DOHH2 (cell line): ENCODE data around the gene DNAH3.

Experiments used
- H3F3A ChIP-seq: fragments of 200-600 bp; sonication (generic), shearing (Covaris generic); 2 replicates; pipeline ENCODE4 v1.6.0; 2016; ENCODE audit warnings: antibody characterized with exemption, mild to moderate bottlenecking; ENCODE audit not compliant: control insufficient read depth, insufficient read depth
- H3K27ac ChIP-seq: fragments of 200-600 bp; sonication (generic); 2 replicates; pipeline ENCODE4 v1.5.1; 2014; ENCODE audit warnings: low read depth, mild to moderate bottlenecking, low read length, moderate library complexity
- H3K27me3 ChIP-seq: fragments of 200-600 bp; sonication (generic); 2 replicates; pipeline ENCODE4 v1.6.1; 2014; ENCODE audit warnings: mild to moderate bottlenecking, low read length, mixed read lengths; ENCODE audit not compliant: control insufficient read depth
- H3K36me3 ChIP-seq: fragments of 200-600 bp; sonication (generic); 2 replicates; pipeline ENCODE4 v1.6.1; 2014; ENCODE audit warnings: mild to moderate bottlenecking, low read length, moderate library complexity, mixed read lengths; ENCODE audit not compliant: control insufficient read depth
- H3K4me1 ChIP-seq: fragments of 200-600 bp; sonication (generic); 2 replicates; pipeline ENCODE4 v1.6.1; 2014; ENCODE audit warnings: mild to moderate bottlenecking, low read length, mixed read lengths; ENCODE audit not compliant: control insufficient read depth
- H3K4me2 ChIP-seq: fragments of 200-600 bp; sonication (generic); 2 replicates; pipeline ENCODE4 v1.6.0; 2014; ENCODE audit warnings: mild to moderate bottlenecking, low read length, moderate library complexity
- H3K4me3 ChIP-seq: fragments of 200-600 bp; sonication (generic); 2 replicates; pipeline ENCODE4 v1.5.1; 2014; ENCODE audit warnings: mild to moderate bottlenecking, low read length, mixed read lengths
- H3K79me2 ChIP-seq: fragments of 200-600 bp; sonication (generic); 2 replicates; pipeline ENCODE4 v1.6.1; 2014; ENCODE audit warnings: mild to moderate bottlenecking, low read length, mixed read lengths; ENCODE audit not compliant: control insufficient read depth
- H3K9me2 ChIP-seq: fragments of 200-600 bp; sonication (generic); replicated peaks from 2 replicates; pipeline ENCODE4 v1.6.1; 2014; ENCODE audit warnings: mild to moderate bottlenecking, low read length, mixed read lengths; ENCODE audit not compliant: control insufficient read depth
- H3K9me3 ChIP-seq: fragments of 200-600 bp; sonication (generic); 2 replicates; pipeline ENCODE4 v1.6.1; 2014; ENCODE audit warnings: antibody characterized with exemption, low read length, mixed read lengths; ENCODE audit not compliant: control insufficient read depth, insufficient read depth
- H4K20me1 ChIP-seq: fragments of 200-600 bp; sonication (generic); 2 replicates; pipeline ENCODE4 v1.6.0; 2014; ENCODE audit warnings: low read depth, mild to moderate bottlenecking, antibody characterized with exemption, low read length, moderate library complexity; ENCODE audit not compliant: control insufficient read depth, insufficient read depth
- CTCF ChIP-seq: fragments of 200-600 bp; sonication (generic); IDR thresholded peaks from one replicate; pipeline ENCODE4 v1.5.1; 2014; ENCODE audit warnings: antibody characterized with exemption, mild to moderate bottlenecking, low read depth, low read length; ENCODE audit not compliant: poor library complexity, severe bottlenecking
- EZH2phosphoT487 ChIP-seq: fragments of 200-600 bp; sonication (generic); IDR thresholded peaks from 2 replicates; pipeline ENCODE4 v1.6.1; 2017; ENCODE audit warnings: borderline replicate concordance, mild to moderate bottlenecking, antibody characterized with exemption, low read length, moderate library complexity, mixed read lengths

Gene DNAH3

DNA sequence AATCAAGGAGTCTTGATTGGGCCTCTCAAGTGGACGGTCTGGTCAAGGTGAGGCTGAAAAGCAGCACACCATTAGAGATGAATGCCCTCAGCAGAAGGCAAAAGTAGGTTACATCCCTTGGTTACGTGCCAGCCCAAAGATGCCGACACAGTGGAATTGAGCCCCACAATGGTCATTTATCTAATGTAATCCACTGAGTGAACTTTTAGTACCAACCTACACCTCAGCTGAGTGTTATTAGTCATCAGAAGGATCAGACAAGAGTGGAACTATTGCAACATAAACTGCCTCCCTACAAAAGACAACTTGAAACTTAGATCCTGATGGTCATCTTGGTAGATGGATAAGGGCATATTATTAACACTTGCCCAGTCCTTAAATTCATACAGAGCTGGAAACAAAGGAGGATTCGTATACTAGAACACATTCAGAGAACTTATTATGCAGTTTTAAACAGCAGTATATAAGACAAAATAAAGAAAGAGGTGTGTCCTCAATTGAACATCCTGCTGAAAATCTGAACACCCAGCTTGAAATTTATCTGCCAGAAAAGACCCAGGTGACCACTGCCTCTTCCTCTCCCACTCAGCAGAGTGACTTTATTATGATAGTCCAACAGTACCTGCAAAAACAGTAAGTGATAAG, 253.3 kb downstream of the DNAH3 start:
- peaks cover 25% of the 10 kb centered on the region for H3K4me1 ChIP-seq
- H3K4me2 ChIP-seq = no peak overlapping the region
- no peaks in the 10 kb centered on the region for H3K9me3 ChIP-seq

DNA sequence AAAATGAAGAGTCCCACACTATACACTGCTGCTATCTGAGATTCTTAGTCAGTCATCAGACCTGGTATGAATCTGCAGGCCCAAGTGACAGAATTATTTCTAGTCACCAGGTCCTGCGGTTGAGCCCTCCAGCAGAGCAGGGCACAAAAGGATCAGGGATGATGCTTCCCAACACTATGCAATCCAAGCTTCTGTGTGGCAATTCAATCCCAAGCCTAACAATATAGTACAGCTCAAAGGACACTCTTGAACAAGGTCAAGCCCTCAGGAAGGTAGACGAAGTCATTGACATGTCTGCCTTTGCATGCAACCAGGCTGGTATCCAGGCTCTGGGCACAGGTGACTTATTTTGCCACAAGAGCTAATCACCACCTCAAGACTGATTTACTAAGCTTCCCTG, 256.3 kb downstream of the DNAH3 start:
- Histone ChIP-seq H3K27ac (no peak overlapping the region), H3K4me3 (no peak overlapping the region), H3K79me2 (peaks cover 24% of the 10 kb centered on the region), H3K4me1 (peaks cover 16% of the 10 kb centered on the region), H3K36me3 (peaks cover 8% of the 10 kb centered on the region; the same call in 1 of the 2 replicates), H3K9me2 (no peaks in the 10 kb centered on the region), H4K20me1 (no peaks in the 10 kb centered on the region), H3K4me2 (no peak overlapping the region), H3K27me3 (no peaks in the 10 kb centered on the region), H3F3A (no peaks in the 10 kb centered on the region), H3K9me3 (no peaks in the 10 kb centered on the region)
- no peak for TF ChIP-seq CTCF
- TF ChIP-seq EZH2phosphoT487 = no peak

More for the DNA sequence above, 253.3 kb downstream of the DNAH3 start:
- Histone ChIP-seq H3K27ac (no peak overlapping the region), H3K36me3 (peaks cover 11% of the 10 kb centered on the region), H3K9me2 (no peaks in the 10 kb centered on the region), H3K79me2 (peaks cover 46% of the 10 kb centered on the region), H3F3A (peaks cover 3% of the 10 kb centered on the region; the same call in 1 of the 2 replicates), H3K27me3 (no peaks in the 10 kb centered on the region), H3K4me3 (no peak overlapping the region), H4K20me1 (no peaks in the 10 kb centered on the region)
- TF ChIP-seq EZH2phosphoT487 (no peak), CTCF (no peak)

GRCh38 chr16:20889625-20890275, 260.9 kb downstream of the DNAH3 start:
- H3K4me2 ChIP-seq = no peak overlapping the region
- no peaks in the 10 kb centered on the region for H3K27me3 ChIP-seq
- TF ChIP-seq CTCF = no peak
- TF ChIP-seq EZH2phosphoT487 = no peak
- no peak overlapping the region for H3K27ac ChIP-seq
- no peak overlapping the region for H3K4me3 ChIP-seq
- no peaks in the 10 kb centered on the region for H3F3A ChIP-seq
- no peaks in the 10 kb centered on the region for H3K4me1 ChIP-seq
- no peaks in the 10 kb centered on the region for H3K9me3 ChIP-seq
- no peaks in the 10 kb centered on the region for H3K9me2 ChIP-seq
- H4K20me1 ChIP-seq = no peaks in the 10 kb centered on the region
- no peaks in the 10 kb centered on the region for H3K36me3 ChIP-seq
- no peaks in the 10 kb centered on the region; the same call in 1 of the 2 replicates for H3K79me2 ChIP-seq
